Sciatic nerve (tissue), 2 donors: ENCODE data around the gene NELFE. TPM values are rescaled to one million over a fixed set of nuclear protein-coding genes. Genes with fewer than 3 reads are reported as not detected.
"Not testable (repeated sequence)": the region's sequence is repeated elsewhere in the genome, so short reads cannot be mapped to it uniquely, and the experiment has no call there.

Experiments used
- ATAC-seq: fragments of 200-7000 bp; cut with Tn5 transposase; one replicate; pipeline ENCODE4 v1.9.1; 2020; ENCODE audit warnings: mild to moderate bottlenecking, moderate library complexity
- DNase-seq: peaks from one replicate; pipeline ENCODE4 v3.0.0-alpha.2; 2020; ENCODE audit warnings: low spot score
- intact Hi-C: fragments of 100-400 bp; cut with DNase I; formaldehyde crosslinking; loops from one replicate; pipeline ENCODE4 v1.14.2; 2022
- total RNA-seq: library from RNA; stranded (reverse); fragmentation: NEBNext Ultra II Directional; extraction: Animal tissue kit (Norgen Biotek cat#: 25700); gene quantifications from one replicate; pipeline ENCODE4 v1.2.1, GENCODE V29; 2021
- donor health status: DM: no; HTN: no; CAD: no.
- donor health status: DM: no; HTN: no; CAD: no.

The NELFE gene
- total RNA-seq, 1 donor from 2014 or later, result 55.1 TPM

- intact Hi-C loops, result no loop called here
- no peak for DNase-seq
- no peak for ATAC-seq
Observed at GRCh38 chr6:31930962-31931361, 27.8 kb downstream of the NELFE start.

GRCh38 chr6:31928672-31928939 lies 30.2 kb downstream of the NELFE start:
- ATAC-seq (no peak), DNase-seq (no peak)
- intact Hi-C loops, result no loop called here

- DNase-seq (no peak), ATAC-seq (peak; percentile 42)
- intact Hi-C loops, result no loop called here
Observed at GRCh38 chr6:31927863-31928671, 30.7 kb downstream of the NELFE start.

- intact Hi-C loops, result no loop called here
- ATAC-seq (peak; percentile 36), DNase-seq (no peak)
Observed at GRCh38 chr6:31927242-31927862, 31.4 kb downstream of the NELFE start, which contains the start of gene C2. Gene C2, plus strand, starts transcription at chr6:31927717. Its CDS starts 36 bp downstream, at chr6:31927753.

- intact Hi-C loops, result no loop called here
- no peak for DNase-seq
- ATAC-seq, result no peak
Observed at GRCh38 chr6:31922942-31923341, 35.8 kb downstream of the NELFE start.

GRCh38 chr6:31920811-31921210 lies 38.0 kb downstream of the NELFE start:
- ATAC-seq (no peak), DNase-seq (no peak)
- intact Hi-C loops, result no loop called here

GRCh38 chr6:31919624-31920303 lies 39.0 kb downstream of the NELFE start:
- intact Hi-C loops, result no loop called here
- ATAC-seq (no peak), DNase-seq (no peak)

GRCh38 chr6:31918069-31918720 lies 40.6 kb downstream of the NELFE start:
- intact Hi-C loops, result no loop called here
- no peak for ATAC-seq
- DNase-seq, result no peak

- DNase-seq (no peak), ATAC-seq (no peak)
- intact Hi-C loops, result no loop called here
Observed at GRCh38 chr6:31915756-31916155, 43.0 kb downstream of the NELFE start.

GRCh38 chr6:31915351-31915750 lies 43.4 kb downstream of the NELFE start:
- ATAC-seq (no peak), DNase-seq (no peak)
- intact Hi-C loops, result no loop called here

GRCh38 chr6:31911826-31912585 lies 46.8 kb downstream of the NELFE start:
- intact Hi-C loops, result no loop called here
- no peak for ATAC-seq
- no peak for DNase-seq

- ATAC-seq, intact Hi-C loops, DNase-seq: not testable (repeated sequence)
Observed at GRCh38 chr6:31909298-31909697, 49.5 kb downstream of the NELFE start.

GRCh38 chr6:31908791-31909190 lies 50.0 kb downstream of the NELFE start:
- no peak for DNase-seq
- intact Hi-C loops, result no loop called here
- no peak for ATAC-seq

GRCh38 chr6:31908255-31908654 lies 50.5 kb downstream of the NELFE start:
- DNase-seq, ATAC-seq, intact Hi-C loops: not testable (repeated sequence)

GRCh38 chr6:31907158-31907813 lies 51.5 kb downstream of the NELFE start:
- ATAC-seq, result no peak
- no peak for DNase-seq
- intact Hi-C loops, result no loop called here

- intact Hi-C loops, ATAC-seq, DNase-seq: not testable (repeated sequence)
Observed at GRCh38 chr6:31906727-31907126, 52.0 kb downstream of the NELFE start.

- intact Hi-C loops, result no loop called here
- ATAC-seq (no peak), DNase-seq (no peak)
Observed at GRCh38 chr6:31906122-31906521, 52.6 kb downstream of the NELFE start.

GRCh38 chr6:31905041-31905440 lies 53.7 kb downstream of the NELFE start:
- ATAC-seq (no peak), DNase-seq (no peak)
- intact Hi-C loops, result no loop called here
